Stimulated activated CD8-positive, alpha-beta memory T cell treated with anti-CD3 and anti-CD28 coated beads, Interleukin-7, amount 100 ng/mL, for 4 hours (primary cell): Measurements from ENCODE around the gene SP3.
"Not testable (repeated sequence)": the region's sequence is repeated elsewhere in the genome, so short reads cannot be mapped to it uniquely, and the experiment has no call there.

Experiments used
- DNase-seq, 2 donors: peaks; one replicate each; pipeline ENCODE4 v3.0.0-alpha.2; 2020; ENCODE audit warnings: low read depth in 2 of 2

SP3 gene

GRCh38 chr2:173891315-173892037, 73.7 kb downstream of the SP3 start:
- no peak for DNase-seq

- DNase-seq = not testable (repeated sequence)
These were observed 75.7 kb downstream of the SP3 start for GRCh38 chr2:173889464-173889863.

DNA sequence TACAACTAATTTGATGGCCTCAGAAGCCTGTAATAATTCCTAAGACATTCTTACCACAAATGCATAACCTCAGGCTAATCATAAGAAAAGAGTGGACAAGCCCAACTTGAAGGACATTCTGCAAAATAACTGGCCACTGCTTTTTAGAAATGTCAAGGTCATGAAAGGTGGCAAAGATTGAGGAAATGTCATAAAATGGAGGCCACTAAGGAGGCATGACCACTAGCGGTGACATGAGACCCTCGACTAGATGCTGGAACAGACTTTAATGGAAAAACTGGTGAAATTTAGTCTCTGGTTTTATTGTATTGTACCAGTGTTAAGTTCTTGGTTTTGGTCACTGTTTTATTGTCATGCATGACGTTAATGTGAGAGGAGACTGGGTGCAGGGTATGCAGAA, 78.6 kb downstream of the SP3 start:
- DNase-seq = no peak

DNA sequence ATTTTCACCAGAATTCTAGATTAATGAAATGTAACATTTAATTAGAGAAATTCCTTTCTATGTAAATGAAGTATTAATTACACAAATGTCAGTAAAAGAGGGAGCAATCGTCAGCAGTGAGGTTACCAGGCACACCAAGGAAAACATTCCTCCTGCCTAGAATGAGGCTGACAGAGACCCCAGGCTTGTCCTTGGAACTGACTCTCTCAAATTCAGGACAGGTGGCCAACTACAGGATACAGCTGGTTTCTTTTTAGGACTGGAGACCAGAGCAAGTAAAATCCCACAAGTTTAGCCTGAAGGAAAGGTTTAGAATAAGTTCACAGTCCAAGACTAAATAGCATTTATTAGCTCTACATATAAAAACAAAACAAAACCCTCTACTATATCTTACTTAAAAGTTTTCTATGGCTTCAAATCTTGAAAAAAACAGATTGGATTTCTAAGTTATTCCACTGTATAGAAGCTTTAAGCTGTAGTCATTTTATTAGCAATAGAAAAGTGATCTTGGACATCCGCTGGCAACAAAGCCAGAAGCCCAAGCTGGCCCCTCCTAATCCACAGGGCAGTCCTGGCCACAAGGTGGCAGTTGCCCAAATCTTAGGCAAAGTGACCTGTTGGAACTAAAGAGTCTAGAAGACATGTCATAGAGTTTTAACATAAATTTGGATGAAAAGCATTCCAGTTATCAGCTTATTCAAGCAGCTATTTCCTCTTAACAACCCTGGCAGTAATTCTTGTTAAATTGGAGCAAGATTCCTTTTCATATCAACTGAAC, 81.0 kb downstream of the SP3 start:
- DNase-seq = peak in 1 of 2 donors; percentile 6

DNA sequence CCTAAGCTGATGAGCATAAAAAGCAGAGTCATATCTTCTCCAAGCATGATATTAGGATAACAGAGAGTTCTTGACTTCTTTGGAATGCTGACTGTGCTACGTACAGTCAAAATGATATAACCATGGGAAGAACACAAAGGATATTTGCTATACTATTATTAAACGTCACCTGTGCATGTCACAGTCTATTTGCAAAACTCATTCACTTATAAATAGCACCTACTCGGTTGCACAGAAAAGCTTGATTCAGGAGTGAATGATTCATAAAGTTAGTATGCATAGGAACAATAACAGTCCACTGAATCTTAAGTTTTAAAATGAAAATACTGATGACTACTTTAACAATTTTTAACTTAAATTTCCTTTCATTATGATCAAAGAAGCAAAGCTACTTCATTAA, 83.3 kb downstream of the SP3 start:
- no peak for DNase-seq

DNA sequence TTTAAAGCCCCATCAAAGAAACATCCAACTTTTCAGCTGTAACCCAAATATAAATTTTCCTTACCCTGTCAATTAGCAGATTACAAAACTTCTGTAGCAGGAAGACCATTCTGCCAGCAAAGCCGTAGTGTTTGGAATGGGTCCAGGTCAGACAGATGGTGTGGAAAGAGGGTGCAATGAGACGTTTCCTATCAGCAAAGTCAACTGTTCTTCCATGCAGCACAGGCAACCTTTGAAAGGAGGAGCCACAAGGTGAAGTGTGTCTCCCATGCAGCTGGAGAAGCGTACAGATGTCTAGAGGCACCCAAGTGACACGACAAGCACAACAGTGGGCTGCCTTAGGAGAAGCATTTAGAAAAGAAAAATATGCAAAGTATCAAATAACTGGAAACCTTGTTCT, 83.7 kb downstream of the SP3 start:
- DNase-seq = no peak

GRCh38 chr2:173880561-173880960, 84.6 kb downstream of the SP3 start:
- no peak for DNase-seq

GRCh38 chr2:173876833-173877413, 88.2 kb downstream of the SP3 start:
- no peak for DNase-seq

- no peak for DNase-seq
These were observed 90.3 kb downstream of the SP3 start for GRCh38 chr2:173874894-173875237.

DNA sequence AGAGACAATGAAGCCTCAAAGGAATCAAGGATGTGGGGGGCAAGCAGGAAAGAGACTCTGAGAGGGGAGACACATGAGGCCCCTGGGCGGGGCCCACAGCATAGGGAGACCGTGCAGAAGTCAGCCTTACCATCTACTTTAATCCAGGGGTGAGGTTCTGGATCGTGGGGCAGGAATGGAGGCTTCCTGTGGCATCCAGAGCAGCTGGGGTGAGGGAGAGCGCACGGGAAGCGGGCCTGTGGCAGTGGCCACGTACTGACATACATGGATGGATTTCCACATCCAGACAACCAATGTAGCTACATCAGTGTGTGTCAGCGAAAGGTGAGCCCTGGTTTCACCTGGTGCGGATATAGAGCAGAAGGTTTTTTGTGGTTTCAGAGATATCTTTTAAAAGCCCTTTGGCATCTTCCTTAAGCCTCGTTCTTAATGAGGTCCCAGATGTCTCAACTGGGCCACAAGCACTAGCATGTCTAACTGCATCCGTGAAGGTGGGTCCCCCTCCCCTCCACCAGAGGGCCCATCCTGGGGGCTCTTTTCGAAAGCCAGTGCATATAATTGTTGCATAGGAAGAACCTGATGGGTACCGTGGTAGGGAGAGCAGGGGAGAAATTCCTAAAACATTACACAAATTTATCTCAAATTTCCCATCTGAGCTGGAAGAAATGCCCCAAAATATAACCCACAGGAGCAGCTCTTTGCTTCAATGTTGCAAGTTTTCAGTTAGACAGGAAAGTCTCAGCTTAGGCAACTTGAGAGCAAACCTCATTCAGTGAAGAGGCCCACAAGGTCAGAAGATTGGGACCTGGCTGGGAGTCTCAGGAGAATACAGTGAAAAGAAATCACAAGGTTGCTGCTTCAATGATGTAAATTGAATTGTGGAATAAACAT, 90.9 kb downstream of the SP3 start:
- DNase-seq = no peak

GRCh38 chr2:173872714-173873113, 92.5 kb downstream of the SP3 start:
- DNase-seq = no peak

DNA sequence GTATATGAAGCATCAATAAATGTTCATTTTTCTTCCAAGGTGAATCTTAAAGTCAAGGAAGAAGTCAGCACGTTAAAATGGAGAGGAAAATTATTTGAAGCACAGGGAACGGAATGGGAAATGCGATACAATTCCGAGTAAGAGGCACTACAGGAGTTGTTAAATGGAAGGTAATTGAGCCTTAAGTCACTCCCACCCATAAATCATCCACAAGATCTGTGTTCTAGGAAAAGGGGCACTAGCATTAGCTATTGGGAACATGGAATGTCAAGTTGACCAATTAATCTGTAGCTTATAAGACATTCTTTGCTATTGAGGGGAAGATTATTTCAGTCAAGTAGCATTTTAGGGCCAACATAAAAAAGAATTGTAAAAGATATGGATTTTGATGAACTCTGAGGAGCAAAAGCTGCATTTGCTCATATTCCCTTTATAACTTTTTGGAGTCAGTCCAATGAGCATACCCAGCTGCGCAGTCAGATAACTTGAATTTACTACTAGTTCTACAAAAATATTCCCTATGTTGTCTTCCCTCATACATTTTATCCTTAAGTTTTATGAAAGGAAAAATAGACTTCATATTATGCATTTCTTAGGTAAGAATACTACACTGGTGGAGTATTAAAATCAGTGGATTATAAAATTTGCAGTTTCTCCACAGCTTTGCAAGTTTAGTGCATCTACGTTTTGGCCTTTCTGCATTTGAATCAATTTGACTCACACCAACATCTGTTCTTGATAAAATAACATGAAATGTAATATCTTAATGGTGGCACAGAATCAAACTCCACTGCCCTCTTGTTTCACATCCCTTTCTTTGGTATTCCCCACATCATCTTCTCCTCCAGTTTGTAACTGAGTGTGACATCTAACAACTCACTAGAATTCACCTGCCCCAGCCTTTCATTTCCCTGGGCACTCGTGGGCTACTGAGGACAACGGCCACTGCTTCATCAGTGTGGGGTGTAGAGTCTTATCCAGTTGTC, 95.6 kb downstream of the SP3 start:
- DNase-seq = no peak

DNA sequence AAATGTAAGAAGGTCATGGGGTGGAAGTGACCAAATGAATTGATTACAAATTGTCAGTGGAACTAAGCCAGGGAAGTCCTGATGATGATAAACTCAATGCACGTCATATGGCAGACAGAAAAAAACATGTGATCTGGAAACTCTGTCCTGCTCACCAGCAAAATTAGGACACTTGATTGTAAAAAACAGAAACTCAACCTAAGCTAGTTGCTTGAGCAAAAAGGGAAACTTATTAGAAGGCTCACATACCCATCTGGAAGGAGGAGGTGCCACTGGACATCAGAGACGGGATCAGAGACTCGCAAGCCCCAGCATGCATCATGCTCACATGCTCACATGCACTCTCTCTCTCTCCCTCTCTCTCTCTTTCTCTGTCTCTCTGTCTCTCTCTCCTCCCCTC, 96.8 kb downstream of the SP3 start:
- no peak for DNase-seq

DNA sequence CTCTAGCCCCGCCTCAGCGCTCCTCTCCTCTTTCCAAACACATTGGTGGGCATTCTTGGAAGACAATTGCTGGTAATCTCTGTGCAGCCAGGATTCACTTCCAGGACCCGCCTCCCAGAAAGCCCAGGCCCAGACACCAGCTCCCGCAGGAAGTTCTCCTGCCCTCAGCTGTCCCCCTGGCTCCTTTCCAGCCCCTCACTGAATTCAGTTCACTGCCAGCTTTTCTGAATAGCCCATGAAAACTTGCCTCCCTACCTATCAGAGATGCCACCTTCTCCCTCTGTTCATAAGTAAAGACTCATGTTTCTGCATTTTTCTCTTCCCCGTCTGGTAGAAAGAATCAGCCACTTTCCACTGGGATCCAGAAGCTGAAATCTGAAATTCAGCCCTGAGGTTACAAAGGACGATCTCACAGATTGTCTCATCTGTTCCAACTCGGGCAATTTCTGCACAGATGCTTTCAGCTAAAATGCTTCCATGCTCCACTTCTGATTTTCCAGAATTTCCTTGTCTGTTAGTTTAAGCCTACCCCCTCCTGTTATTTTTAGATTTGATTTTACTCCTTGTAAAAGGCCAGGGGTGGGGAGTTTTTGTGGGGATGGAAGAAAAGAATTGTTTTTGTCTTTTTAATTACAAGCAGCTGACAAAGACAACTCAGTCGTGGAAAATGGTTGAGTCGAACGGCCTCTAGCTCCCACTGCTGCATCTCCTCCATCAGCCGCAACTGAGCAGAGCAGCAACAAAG, 98.1 kb downstream of the SP3 start:
- DNase-seq = no peak

- DNase-seq = no peak
These were observed 99.0 kb downstream of the SP3 start for GRCh38 chr2:173865971-173866873.

- no peak for DNase-seq
These were observed 102.5 kb downstream of the SP3 start for GRCh38 chr2:173862612-173863217.

GRCh38 chr2:173860566-173860965, 104.6 kb downstream of the SP3 start:
- DNase-seq = no peak

DNA sequence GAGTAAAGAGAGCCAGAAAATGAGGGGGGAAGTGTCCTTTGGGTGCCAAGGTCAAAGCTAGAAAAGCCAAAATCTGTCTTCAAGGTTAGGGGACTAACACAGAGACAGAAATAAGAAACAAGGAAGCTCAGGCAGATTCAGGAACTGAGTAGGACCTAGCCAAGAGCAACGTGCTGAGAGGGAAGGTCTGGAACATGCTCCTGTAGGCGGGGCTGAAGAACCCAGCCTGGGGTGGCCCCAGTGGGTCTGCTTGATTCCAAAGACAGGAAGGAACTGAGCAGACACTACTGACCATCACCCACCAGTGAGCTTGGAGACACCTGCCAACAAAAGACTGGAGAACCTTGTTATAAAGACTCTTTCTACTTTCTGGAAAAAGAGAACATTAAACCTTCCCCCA, 105.1 kb downstream of the SP3 start:
- no peak for DNase-seq

GRCh38 chr2:173858291-173858731, 106.9 kb downstream of the SP3 start:
- DNase-seq = no peak
